Trophoblast cell (in vitro differentiated cells and primary cell): ENCODE data around the gene SPATA12.

ENCODE experiments used
- DNase-seq, 2 donors: peaks; one replicate each; pipeline ENCODE4 v3.0.0-alpha.2; 2016
- H2AFZ ChIP-seq: 2 replicates; pipeline ENCODE4 v1.6.1; 2013; ENCODE audit warnings: low read length, moderate library complexity, mild to moderate bottlenecking; ENCODE audit not compliant: insufficient read depth, poor library complexity
- H2AK5ac ChIP-seq: 2 replicates; pipeline ENCODE4 v1.6.1; 2013; ENCODE audit warnings: mild to moderate bottlenecking, low read length
- H2BK120ac ChIP-seq: 2 replicates; pipeline ENCODE4 v1.6.1; 2013; ENCODE audit warnings: low read length, mild to moderate bottlenecking, moderate library complexity; ENCODE audit not compliant: insufficient read depth, poor library complexity
- H2BK12ac ChIP-seq: 2 replicates; pipeline ENCODE4 v1.6.1; 2013; ENCODE audit warnings: mild to moderate bottlenecking, low read length, moderate library complexity
- H2BK5ac ChIP-seq: 2 replicates; pipeline ENCODE4 v1.6.1; 2013; ENCODE audit warnings: low read length, low read depth, moderate library complexity, mild to moderate bottlenecking; ENCODE audit not compliant: poor library complexity
- H3K14ac ChIP-seq: 2 replicates; pipeline ENCODE4 v1.6.1; 2013; ENCODE audit warnings: mild to moderate bottlenecking, low read length
- H3K18ac ChIP-seq: 2 replicates; pipeline ENCODE4 v1.6.1; 2013; ENCODE audit warnings: mild to moderate bottlenecking, low read length
- H3K23ac ChIP-seq: 2 replicates; pipeline ENCODE4 v1.6.1; 2013; ENCODE audit warnings: low read length
- H3K27ac ChIP-seq: 2 replicates; pipeline ENCODE4 v1.5.1; 2013; ENCODE audit warnings: low read depth, mild to moderate bottlenecking, inconsistent platforms, low read length, moderate library complexity
- H3K27me3 ChIP-seq: 2 replicates; pipeline ENCODE4 v1.6.1; 2013; ENCODE audit warnings: inconsistent platforms, mild to moderate bottlenecking, low read length, moderate library complexity; ENCODE audit not compliant: insufficient read depth
- H3K36me3 ChIP-seq, 2 experiments: 1 replicate in 1 of 2; 2 replicates in 1 of 2; pipeline ENCODE4 v1.6.1; 2013; ENCODE audit warnings: low read length in 2 of 2, mild to moderate bottlenecking in 2 of 2, moderate library complexity in 1 of 2; ENCODE audit not compliant: insufficient read depth in 2 of 2, control insufficient read depth in 1 of 2
- H3K4ac ChIP-seq: 2 replicates; pipeline ENCODE4 v1.6.1; 2013; ENCODE audit warnings: low read depth, mild to moderate bottlenecking, low read length, moderate library complexity
- H3K4me1 ChIP-seq, 2 experiments: 1 replicate in 1 of 2; 2 replicates in 1 of 2; pipeline ENCODE4 v1.6.1; 2013; ENCODE audit warnings: low read length in 2 of 2, mild to moderate bottlenecking in 2 of 2, moderate library complexity in 1 of 2; ENCODE audit not compliant: insufficient read depth in 2 of 2, control insufficient read depth in 1 of 2
- H3K4me2 ChIP-seq: 2 replicates; pipeline ENCODE4 v1.6.1; 2013; ENCODE audit warnings: inconsistent platforms, mild to moderate bottlenecking, low read length, moderate library complexity
- H3K4me3 ChIP-seq: 2 replicates; pipeline ENCODE4 v1.5.1; 2013; ENCODE audit warnings: mild to moderate bottlenecking, low read depth, low read length, inconsistent platforms
- H3K79me1 ChIP-seq: one replicate; pipeline ENCODE4 v1.6.1; 2013; ENCODE audit warnings: low read length
- H3K79me2 ChIP-seq: 2 replicates; pipeline ENCODE4 v1.6.1; 2013; ENCODE audit warnings: low read length, mild to moderate bottlenecking; ENCODE audit not compliant: control insufficient read depth, insufficient read depth, poor library complexity
- H3K9ac ChIP-seq: 2 replicates; pipeline ENCODE4 v1.6.1; 2013; ENCODE audit warnings: mild to moderate bottlenecking, low read length
- H3K9me3 ChIP-seq: 2 replicates; pipeline ENCODE4 v1.6.1; 2013; ENCODE audit warnings: low read depth, mild to moderate bottlenecking, control low read depth, inconsistent platforms, low read length; ENCODE audit not compliant: insufficient read depth
- H4K12ac ChIP-seq: 2 replicates; pipeline ENCODE4 v1.6.1; 2013; ENCODE audit warnings: low read depth, mild to moderate bottlenecking, low read length, moderate library complexity
- H4K8ac ChIP-seq: 2 replicates; pipeline ENCODE4 v1.6.1; 2013; ENCODE audit warnings: low read depth, mild to moderate bottlenecking, low read length, moderate library complexity
- H4K91ac ChIP-seq: one replicate; pipeline ENCODE4 v1.6.1; 2013; ENCODE audit warnings: low read depth, mild to moderate bottlenecking, low read length, moderate library complexity
- WGBS: extraction: QIAGEN DNeasy Blood & Tissue Kit; methylation state at CpG from one replicate; pipeline ENCODE4 v1.1.7; 2013; ENCODE audit warnings: missing lambda C conversion rate; ENCODE audit not compliant: insufficient read length, insufficient coverage; ENCODE audit errors: extremely low coverage; 5-methylcytosine and 5-hydroxymethylcytosine counted together

The SPATA12 gene

DNA sequence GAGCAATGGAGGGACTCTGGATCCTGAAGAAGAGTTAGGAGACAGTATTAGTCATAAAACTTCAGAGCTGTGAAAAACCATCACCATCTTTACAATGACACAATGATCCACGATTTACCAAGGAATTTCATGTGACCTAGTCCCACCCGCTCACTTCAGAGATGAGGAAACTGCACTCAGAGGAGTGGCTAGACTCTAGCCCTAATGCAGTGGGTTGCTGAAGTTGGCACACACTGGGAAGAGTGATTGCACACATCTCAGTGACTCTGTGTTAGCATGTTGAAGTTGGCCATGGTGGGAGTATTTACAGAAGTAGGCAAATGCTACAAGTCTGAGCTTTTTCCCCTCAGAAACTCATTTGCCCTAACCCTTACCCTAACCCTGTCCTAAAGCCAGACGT, 35.2 kb upstream of the SPATA12 start:
- Histone ChIP-seq H2BK12ac (no peak overlapping the region), H3K23ac (no peak overlapping the region), H3K36me3 (no peaks in the 10 kb centered on the region), H3K4ac (no peak overlapping the region), H4K8ac (no peak overlapping the region), H3K4me3 (no peak overlapping the region), H2BK5ac (no peak overlapping the region), H3K4me2 (no peak overlapping the region), H2AK5ac (no peak overlapping the region), H3K9me3 (no peaks in the 10 kb centered on the region), H2BK120ac (no peak overlapping the region), H3K27ac (no peak overlapping the region), H3K79me1 (no peaks in the 10 kb centered on the region), H3K18ac (no peak overlapping the region), H3K4me1 (peaks cover 0 to 1% of the 10 kb centered on the region in 2 experiments), H3K9ac (no peak overlapping the region), H4K12ac (no peak overlapping the region), H4K91ac (no peak overlapping the region), H2AFZ (no peak overlapping the region), H3K79me2 (no peaks in the 10 kb centered on the region), H3K27me3 (no peaks in the 10 kb centered on the region), H3K14ac (no peak overlapping the region)
- DNase-seq: no peak
- no CpG with 5 or more reads among the region's 3 CpGs for WGBS

DNA sequence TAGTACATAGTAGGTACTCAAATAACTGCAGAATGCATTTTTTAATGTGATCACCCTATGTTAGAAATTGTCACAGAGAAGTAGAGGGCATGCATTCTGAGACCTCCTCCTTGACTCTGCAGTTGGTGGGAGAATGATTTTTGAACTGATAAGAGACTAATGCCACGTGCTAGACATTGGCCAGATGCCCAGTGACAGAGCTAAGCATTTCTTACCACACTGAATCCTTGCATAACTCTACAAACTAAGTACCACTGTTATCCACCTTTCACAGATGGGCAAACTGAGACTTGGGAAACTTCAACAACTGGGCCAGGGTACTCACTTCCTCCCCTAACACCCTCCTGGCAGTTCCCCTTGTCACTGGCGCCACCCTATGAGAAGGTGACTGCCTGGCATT, 33.5 kb upstream of the SPATA12 start:
- H3K4ac ChIP-seq: no peak overlapping the region
- no peak overlapping the region for H2BK120ac ChIP-seq
- no peaks in the 10 kb centered on the region for H3K9me3 ChIP-seq
- no peak overlapping the region for H3K14ac ChIP-seq
- no peak overlapping the region for H3K4me3 ChIP-seq
- H3K4me1 ChIP-seq: peaks cover 0 to 1% of the 10 kb centered on the region in 2 experiments
- no peaks in the 10 kb centered on the region for H3K27me3 ChIP-seq
- no peak overlapping the region for H3K18ac ChIP-seq
- H3K36me3 ChIP-seq: no peaks in the 10 kb centered on the region
- no peak overlapping the region for H2AK5ac ChIP-seq
- no peak overlapping the region for H3K4me2 ChIP-seq
- H2BK5ac ChIP-seq: no peak overlapping the region
- no peak for DNase-seq
- no peak overlapping the region for H4K91ac ChIP-seq
- H3K79me2 ChIP-seq: no peaks in the 10 kb centered on the region
- no peak overlapping the region for H4K12ac ChIP-seq
- no peak overlapping the region for H3K9ac ChIP-seq
- no peak overlapping the region for H2BK12ac ChIP-seq
- H4K8ac ChIP-seq: no peak overlapping the region
- no peak overlapping the region for H3K23ac ChIP-seq
- WGBS: no CpG with 5 or more reads among the region's 2 CpGs
- no peak overlapping the region for H2AFZ ChIP-seq
- no peaks in the 10 kb centered on the region for H3K79me1 ChIP-seq
- H3K27ac ChIP-seq: no peak overlapping the region

DNA sequence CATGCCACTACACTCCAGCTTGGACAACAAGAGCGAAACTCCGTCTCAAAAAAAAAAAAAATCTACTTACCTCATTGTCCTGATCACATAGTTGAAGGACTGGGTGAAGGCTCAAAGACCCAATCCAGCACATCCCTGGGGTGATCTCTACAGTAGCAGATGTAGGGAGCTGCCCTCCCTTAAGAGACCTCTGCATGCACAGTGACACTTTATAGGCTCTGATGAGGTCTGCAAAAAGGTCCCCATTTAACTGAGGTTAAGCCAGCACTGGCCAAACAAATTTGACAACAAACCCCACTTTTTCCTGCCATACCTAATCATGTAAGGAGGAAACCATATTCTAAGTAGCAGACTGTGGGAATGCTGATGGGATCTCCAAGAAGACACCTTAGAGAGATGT, 31.1 kb upstream of the SPATA12 start:
- no peak for DNase-seq
- H3K27ac ChIP-seq: no peak overlapping the region

DNA sequence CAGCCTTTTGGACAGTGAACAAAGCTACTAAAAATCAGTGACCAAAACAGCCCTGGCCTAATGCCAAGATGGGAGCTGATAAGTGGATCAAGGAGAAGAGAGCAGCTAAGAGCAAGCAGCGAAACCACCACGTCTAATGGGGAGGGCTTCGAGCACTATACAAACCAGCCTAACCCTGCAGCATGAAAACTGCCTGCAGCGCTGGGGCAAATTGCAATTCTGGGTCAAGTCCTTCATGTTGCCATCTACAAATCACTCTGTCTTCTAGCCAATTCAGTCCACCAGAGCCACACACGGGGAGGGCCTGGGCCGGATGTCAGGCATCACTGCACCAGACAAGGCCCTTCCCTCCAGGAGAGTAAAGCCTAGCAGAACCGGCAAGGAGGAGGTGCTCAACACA, 30.5 kb upstream of the SPATA12 start:
- Histone ChIP-seq H3K9me3 (no peaks in the 10 kb centered on the region), H4K91ac (no peak overlapping the region), H3K4me1 (peaks cover 0 to 1% of the 10 kb centered on the region in 2 experiments), H3K36me3 (no peaks in the 10 kb centered on the region), H2BK120ac (no peak overlapping the region), H3K4me2 (no peak overlapping the region), H3K27ac (no peak overlapping the region), H4K8ac (no peak overlapping the region), H2AK5ac (no peak overlapping the region), H3K4ac (no peak overlapping the region), H3K23ac (no peak overlapping the region), H4K12ac (no peak overlapping the region), H3K9ac (no peak overlapping the region), H2BK5ac (no peak overlapping the region), H3K14ac (no peak overlapping the region), H3K79me1 (no peaks in the 10 kb centered on the region), H3K18ac (no peak overlapping the region), H2BK12ac (no peak overlapping the region), H3K27me3 (no peaks in the 10 kb centered on the region), H3K79me2 (no peaks in the 10 kb centered on the region), H3K4me3 (no peak overlapping the region), H2AFZ (no peak overlapping the region)
- no peak for DNase-seq
- WGBS: no CpG with 5 or more reads among the region's 7 CpGs

More for the DNA sequence above, 31.1 kb upstream of the SPATA12 start:
- Histone ChIP-seq H2BK12ac (no peak overlapping the region), H4K12ac (no peak overlapping the region), H4K8ac (no peak overlapping the region), H2BK120ac (no peak overlapping the region), H3K36me3 (no peaks in the 10 kb centered on the region), H3K9ac (no peak overlapping the region), H2AK5ac (no peak overlapping the region), H3K79me2 (no peaks in the 10 kb centered on the region), H3K27me3 (no peaks in the 10 kb centered on the region), H3K79me1 (no peaks in the 10 kb centered on the region), H2AFZ (no peak overlapping the region), H3K4ac (no peak overlapping the region), H3K4me1 (peaks cover 0 to 1% of the 10 kb centered on the region in 2 experiments), H4K91ac (no peak overlapping the region), H2BK5ac (no peak overlapping the region), H3K18ac (no peak overlapping the region), H3K14ac (no peak overlapping the region), H3K9me3 (no peaks in the 10 kb centered on the region), H3K4me2 (no peak overlapping the region), H3K23ac (no peak overlapping the region), H3K4me3 (no peak overlapping the region)
- WGBS: no CpG with 5 or more reads among the region's 2 CpGs
